Measurements from ENCODE around the gene QRICH1.

- TF ChIP-seq, protein P1, sequence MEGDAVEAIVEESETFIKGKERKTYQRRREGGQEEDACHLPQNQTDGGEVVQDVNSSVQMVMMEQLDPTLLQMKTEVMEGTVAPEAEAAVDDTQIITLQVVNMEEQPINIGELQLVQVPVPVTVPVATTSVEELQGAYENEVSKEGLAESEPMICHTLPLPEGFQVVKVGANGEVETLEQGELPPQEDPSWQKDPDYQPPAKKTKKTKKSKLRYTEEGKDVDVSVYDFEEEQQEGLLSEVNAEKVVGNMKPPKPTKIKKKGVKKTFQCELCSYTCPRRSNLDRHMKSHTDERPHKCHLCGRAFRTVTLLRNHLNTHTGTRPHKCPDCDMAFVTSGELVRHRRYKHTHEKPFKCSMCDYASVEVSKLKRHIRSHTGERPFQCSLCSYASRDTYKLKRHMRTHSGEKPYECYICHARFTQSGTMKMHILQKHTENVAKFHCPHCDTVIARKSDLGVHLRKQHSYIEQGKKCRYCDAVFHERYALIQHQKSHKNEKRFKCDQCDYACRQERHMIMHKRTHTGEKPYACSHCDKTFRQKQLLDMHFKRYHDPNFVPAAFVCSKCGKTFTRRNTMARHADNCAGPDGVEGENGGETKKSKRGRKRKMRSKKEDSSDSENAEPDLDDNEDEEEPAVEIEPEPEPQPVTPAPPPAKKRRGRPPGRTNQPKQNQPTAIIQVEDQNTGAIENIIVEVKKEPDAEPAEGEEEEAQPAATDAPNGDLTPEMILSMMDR (IDR thresholded peaks at IDR 0.05) = peak; percentile 41 to 78 (median 59)
- peak; percentile 65 to 94 for TF ChIP-seq EP300 (IDR thresholded peaks at IDR 0.05)
- peak; percentile 30 to 81 for TF ChIP-seq POLR2A (IDR thresholded peaks at IDR 0.05)
These were observed 86.7 kb downstream of the QRICH1 start, which contains the start of gene WDR6 for GRCh38 chr3:49007068-49007770.
